K562 (cell line): ENCODE measurements around the gene SLC22A4. TPM values are rescaled to one million over a fixed set of nuclear protein-coding genes. Genes with fewer than 3 reads are reported as not detected.

Source experiments
- ATAC-seq: fragments of 200-7000 bp; cut with Tn5 transposase; 3 replicates; pipeline ENCODE4 v1.9.1; 2020; ENCODE audit warnings: moderate library complexity
- BruUV-seq: library from RNA; stranded (reverse); fragments of 400-500 nt; replicated peaks from 2 replicates; lab custom pipeline; 2021; lab: Mats Ljungman, UMichigan
- CTCF ChIA-PET: fragments of 300-600 bp; formaldehyde crosslinking; extraction: SDS; loops from one replicate; lab custom pipeline; 2021; ENCODE audit warnings: low intra/inter-chr PET ratio; lab: Yijun Ruan, JAX
- POLR2A ChIA-PET: fragments of 300-600, 350-650 bp; sonication (Branson Sonifier 250); formaldehyde crosslinking; extraction: SDS; loops from one replicate; lab custom pipeline; 2021; ENCODE audit warnings: antibody characterized with exemption, inconsistent platforms; lab: Yijun Ruan, JAX
- DNase-seq, 4 experiments: peaks; one replicate each; pipeline versions ENCODE4 v3.0.0 to v3.0.0-alpha.2; 2011 to 2018; ENCODE audit warnings: low spot score in 3 of 4, mixed read lengths in 3 of 4; ENCODE audit errors: extremely low read depth in 1 of 4
- FAIRE-seq: peaks from 2 replicates; lab custom pipeline; 2011; peaks lifted over from hg19 to GRCh38; lab: Jason Lieb, UNC
- H2AFZ ChIP-seq: 2 replicates; pipeline ENCODE4 v1.6.0; 2011; ENCODE audit warnings: low read depth, low read length, control low read depth, inconsistent platforms
- H3K27ac ChIP-seq: fragments of 200-600 bp; 3 replicates; pipeline ENCODE4 v1.8.0; 2011; ENCODE audit warnings: low read depth, mild to moderate bottlenecking, control low read depth, inconsistent platforms, low read length, moderate library complexity, mixed read lengths; ENCODE audit errors: extremely low read depth
- H3K27me3 ChIP-seq, 2 experiments: fragments of 300-600 bp in 1 of 2; 2 replicates in 1 of 2; 3 replicates in 1 of 2; pipeline versions ENCODE4 v1.6.0 to v1.8.0; 2011; ENCODE audit warnings: inconsistent platforms in 2 of 2, low read length in 2 of 2, mild to moderate bottlenecking in 1 of 2, mixed read lengths in 1 of 2, moderate library complexity in 1 of 2; ENCODE audit not compliant: control insufficient read depth in 2 of 2, insufficient read depth in 2 of 2
- H3K36me3 ChIP-seq: fragments of 300-600 bp; 3 replicates; pipeline ENCODE4 v1.8.0; 2011; ENCODE audit warnings: mild to moderate bottlenecking, low read length, inconsistent platforms; ENCODE audit not compliant: control insufficient read depth, insufficient read depth
- H3K4me1 ChIP-seq, 2 experiments: fragments of 200-600 bp in 1 of 2; replicated peaks in 1 of 2; 2 replicates in 1 of 2; 3 replicates in 1 of 2; pipeline versions ENCODE4 v1.5.1 to v1.8.0; 2011; ENCODE audit warnings: inconsistent platforms in 2 of 2, low read length in 2 of 2, mild to moderate bottlenecking in 1 of 2, mixed read lengths in 1 of 2, moderate library complexity in 1 of 2; ENCODE audit not compliant: control insufficient read depth in 2 of 2, insufficient read depth in 2 of 2
- H3K4me2 ChIP-seq: 2 replicates; pipeline ENCODE4 v1.6.1; 2011; ENCODE audit warnings: low read length, control low read depth, inconsistent platforms, mixed read lengths; ENCODE audit not compliant: insufficient read depth
- H3K4me3 ChIP-seq: fragments of 200-600 bp; sonication (generic), shearing (Covaris generic); 2 replicates; pipeline ENCODE4 v1.5.1; 2016; ENCODE audit warnings: control low read depth, inconsistent platforms
- H3K79me2 ChIP-seq: fragments of 200-600 bp; 3 replicates; pipeline ENCODE4 v1.8.0; 2011; ENCODE audit warnings: low read length, inconsistent platforms; ENCODE audit not compliant: control insufficient read depth, insufficient read depth
- H3K9ac ChIP-seq, 2 experiments: 2 replicates each; pipeline versions ENCODE4 v1.6.0 to v1.6.1; 2011; ENCODE audit warnings: low read depth in 2 of 2, low read length in 2 of 2, control low read depth in 1 of 2, inconsistent platforms in 1 of 2, mild to moderate bottlenecking in 1 of 2, mixed read lengths in 1 of 2; ENCODE audit not compliant: insufficient read depth in 1 of 2
- H3K9me1 ChIP-seq: one replicate; pipeline ENCODE4 v1.6.0; 2011; ENCODE audit warnings: inconsistent platforms, mild to moderate bottlenecking, low read length, moderate library complexity; ENCODE audit not compliant: control insufficient read depth, insufficient read depth
- H3K9me3 ChIP-seq: replicated peaks from 2 replicates; pipeline ENCODE4 v1.5.1; 2011; ENCODE audit warnings: low read depth, low read length, inconsistent platforms; ENCODE audit not compliant: control insufficient read depth, insufficient read depth
- H4K20me1 ChIP-seq: replicated peaks from 2 replicates; pipeline ENCODE4 v1.6.1; 2011; ENCODE audit warnings: low read length, inconsistent platforms, mixed read lengths; ENCODE audit not compliant: control insufficient read depth, insufficient read depth
- BCOR ChIP-seq: fragments of 450-650 bp; IDR thresholded peaks from 2 replicates; pipeline ENCODE4 v1.6.1; 2016
- IFI16 ChIP-seq: fragments of 250-450 bp; sonication (Bioruptor Pico); IDR thresholded peaks from 2 replicates; pipeline ENCODE4 v2.1.2; 2022; ENCODE audit warnings: mild to moderate bottlenecking, inconsistent platforms
- KDM1A ChIP-seq, 2 experiments: fragments of 450-650 bp; IDR thresholded peaks; 2 replicates each; pipeline ENCODE4 v1.6.1; 2016; ENCODE audit warnings: mild to moderate bottlenecking in 2 of 2
- MEIS2 ChIP-seq: fragments of 450-650 bp; IDR thresholded peaks from 2 replicates; pipeline ENCODE4 v1.6.1; 2014; ENCODE audit warnings: mild to moderate bottlenecking; ENCODE audit not compliant: partially characterized antibody
- NCOA1 ChIP-seq: fragments of 450-650 bp; IDR thresholded peaks from 2 replicates; pipeline ENCODE4 v1.6.1; 2016; ENCODE audit warnings: low read depth
- NONO ChIP-seq, 2 experiments: fragments of 200-400 bp in 1 of 2; fragments of 450-650 bp in 1 of 2; formaldehyde crosslinking in 1 of 2; IDR thresholded peaks; 2 replicates each; pipeline ENCODE4 v1.6.1; 2017; ENCODE audit warnings: low read depth in 2 of 2, mild to moderate bottlenecking in 2 of 2, moderate library complexity in 2 of 2, low read length in 1 of 2
- NR2C2 ChIP-seq, 2 experiments: fragments of 200-800 bp in 1 of 2; sonication (Bioruptor generic) in 1 of 2; sonication (generic) in 1 of 2; formaldehyde crosslinking in 1 of 2; IDR thresholded peaks; 2 replicates each; pipeline versions ENCODE4 v1.6.1 to v1.8.0; 2016 to 2022; ENCODE audit warnings: mild to moderate bottlenecking in 1 of 2, missing compliant biosample characterization in 1 of 2, missing genetic modification characterization in 1 of 2, missing genetic modification reagents in 1 of 2
- POLR3A ChIP-seq: IDR thresholded peaks from 2 replicates; pipeline ENCODE4 v1.6.1; 2011; ENCODE audit warnings: borderline replicate concordance, mild to moderate bottlenecking, moderate library complexity; ENCODE audit not compliant: insufficient read length, insufficient read depth; ENCODE audit errors: extremely low read depth
- STAG1 ChIP-seq: sonication (generic); formaldehyde crosslinking; IDR thresholded peaks from 2 replicates; pipeline ENCODE4 v1.5.0; 2020; ENCODE audit warnings: missing genetic modification reagents, borderline replicate concordance
- TBP ChIP-seq: optimal IDR thresholded peaks from 2 replicates; pipeline ENCODE3; 2011; ENCODE audit warnings: low read depth, low read length, improper control_type of control experiment
- TEAD4 ChIP-seq, 2 experiments: sonication (generic) in 1 of 2; formaldehyde crosslinking in 1 of 2; IDR thresholded peaks; 2 replicates each; pipeline versions ENCODE4 v1.6.1 to v1.8.0; 2012 to 2022; ENCODE audit warnings: borderline replicate concordance in 1 of 2, inconsistent platforms in 1 of 2, low read length in 1 of 2, mild to moderate bottlenecking in 1 of 2, missing genetic modification reagents in 1 of 2
- ZNF384 ChIP-seq: IDR thresholded peaks from 2 replicates; pipeline ENCODE4 v1.6.1; 2012; ENCODE audit warnings: low read depth, low read length, improper control_type of control experiment
- WGBS: fragments of 100-300 bp; shearing (Covaris generic); methylation state at CpG from one replicate; pipeline ENCODE4 v1.1.6; 2016; ENCODE audit warnings: low coverage, mixed read lengths; ENCODE audit not compliant: insufficient coverage; ENCODE audit errors: missing lambda C conversion rate; 5-methylcytosine and 5-hydroxymethylcytosine counted together
- in situ Hi-C: fragments of 300-500 bp; cut with MboI; formaldehyde crosslinking; loops from 4 replicates; pipeline ENCODE4 v1.15.0; 2018; ENCODE audit warnings: inconsistent platforms, mixed read lengths
- intact Hi-C: fragments of 100-400 bp; cut with micrococcal nuclease; formaldehyde crosslinking; loops from 2 replicates; pipeline ENCODE4 v1.14.2; 2022
- polyA plus RNA-seq, 8 experiments: library from polyadenylated mRNA; depleted of rRNA in 4 of 8; stranded (reverse) in 5 of 8; unstranded in 3 of 8; fragments of >200 nt; fragmentation: Nextera tagmentation in 2 of 8; fragmentation: Illumina TruSeq in 1 of 8; extraction: Ambion mirVana in 2 of 8; extraction: Trizol in 1 of 8; gene quantifications; 2 replicates each; pipeline versions ENCODE4 v1.2.1 to v1.2.3, GENCODE V29; 2011 to 2014; ENCODE audit warnings: inconsistent platforms in 1 of 8, missing spikeins in 1 of 8
- total RNA-seq, 7 experiments: library from RNA; depleted of rRNA in 6 of 7; stranded (reverse); fragments of >200 nt in 6 of 7; fragmentation: Illumina TruSeq in 2 of 7; extraction: Trizol in 2 of 7; gene quantifications; 2 replicates each; pipeline versions ENCODE4 v1.2.1 to v1.2.3, GENCODE V29; 2011 to 2021; ENCODE audit warnings: low replicate concordance in 1 of 7
- TF ChIP-seq, protein P1 (sequence below), 2 experiments: fragments of 450-650 bp; IDR thresholded peaks; 2 replicates each; pipeline ENCODE4 v1.6.1; 2016
- TF ChIP-seq, protein P2 (sequence below), 2 experiments: fragments of 450-650 bp; IDR thresholded peaks; 2 replicates each; pipeline ENCODE4 v1.6.1; 2018; ENCODE audit warnings: mild to moderate bottlenecking in 2 of 2, low read depth in 1 of 2; ENCODE audit not compliant: partially characterized antibody in 2 of 2

The SLC22A4 gene
- total and polyA plus RNA-seq, 9 of the 15 experiments (the other 6 are each of a cell fraction or from before 2014, with no cell fraction given) = 2.7 to 9.5 (median 6.2) TPM

DNA sequence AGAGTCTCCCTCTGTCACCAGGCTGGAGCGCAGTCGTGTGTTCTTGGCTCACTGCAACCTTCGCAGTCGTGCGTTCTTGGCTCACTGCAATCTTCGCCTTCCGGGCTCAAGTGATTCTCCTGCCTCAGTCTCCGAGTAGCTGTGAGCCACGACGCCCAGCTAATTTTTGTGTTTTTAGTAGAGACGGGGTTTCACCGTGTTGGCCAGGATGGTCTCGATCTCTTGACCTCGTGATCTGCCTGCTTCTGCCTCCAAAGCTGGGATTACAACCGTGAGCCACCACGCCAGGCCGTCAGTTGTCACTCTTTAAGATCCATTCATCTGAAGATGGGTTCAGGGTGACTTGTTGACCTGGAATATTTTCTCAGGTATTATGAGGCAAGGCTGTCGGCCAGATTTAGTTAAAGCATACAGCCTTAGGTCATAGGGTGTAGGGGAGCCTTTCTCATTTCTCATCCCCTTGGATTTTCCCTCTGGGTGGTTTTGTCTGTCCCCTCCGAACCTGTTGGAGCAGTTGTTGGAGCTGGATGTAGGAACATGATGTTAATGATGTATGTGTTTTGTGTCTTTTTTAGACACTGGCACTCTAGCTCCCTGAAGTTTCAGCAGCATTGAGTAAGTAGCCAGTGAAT is 76.9 kb downstream of the SLC22A4 start:
- DNase-seq (peak in 1 of 4 experiments; percentile 60), ATAC-seq (peak; percentile 21), FAIRE-seq (peak; percentile 49)
- H3K4me3 ChIP-seq = peak overlapping the region; percentile 66
- BruUV-seq = TSS peak; percentile 33
- POLR2A ChIA-PET = interaction anchor here (0.7 to 2.4 kb wide), 9 partner anchors 8 to 146 kb away, joined by 3 to 8 read pairs (median 4); partner anchors contain the start of genes P4HA2 and SLC22A4
- intact Hi-C loops = loop anchor here (5.0 kb wide), 1 partner anchor 79 kb away; the partner anchor contains the start of gene SLC22A4
- peak overlapping the region; percentile 96 for H3K4me2 ChIP-seq
- H3K4me1 ChIP-seq = peaks cover 12 to 26% of the 10 kb centered on the region in 2 experiments; a peak in 4 of 5 replicates
- peaks cover 46% of the 10 kb centered on the region for H3K79me2 ChIP-seq
- no peaks in the 10 kb centered on the region for H3K9me3 ChIP-seq
- peak overlapping the region; percentile 84 to 89 for H3K9ac ChIP-seq
- WGBS = 9% methylated on average over 19 of the region's 19 CpGs
- no peaks in the 10 kb centered on the region for H4K20me1 ChIP-seq
- in situ Hi-C loops = no loop called here
- H2AFZ ChIP-seq = 0 out of 2 replicates have a peak overlapping the region, but pooled peaks have one; percentile 6
- H3K36me3 ChIP-seq = peaks cover 27% of the 10 kb centered on the region; the same call in 1 of the 3 replicates
- H3K9me1 ChIP-seq = no peaks in the 10 kb centered on the region
- CTCF ChIA-PET = no interaction called here
- peak overlapping the region; percentile 29; the same call in 2 of the 3 replicates for H3K27ac ChIP-seq
- H3K27me3 ChIP-seq = no peaks in the 10 kb centered on the region
- peak; percentile 61 for TF ChIP-seq POLR3A
- TF ChIP-seq STAG1 = no peak
- peak in 1 of 2 experiments; percentile 21; a peak in 1 of 4 replicates for TF ChIP-seq KDM1A (IDR thresholded peaks at IDR 0.05)
- peak; percentile 29; the same call in 1 of the 2 replicates for TF ChIP-seq BCOR
- peak; percentile 73; the same call in 1 of the 2 replicates for TF ChIP-seq ZNF384
- peak; percentile 12 for TF ChIP-seq MEIS2
- no peak for TF ChIP-seq NONO (IDR thresholded peaks at IDR 0.05; ENCODE audit: low read depth in 2 of 2, low read length in 1 of 2)
- TF ChIP-seq, protein P1, sequence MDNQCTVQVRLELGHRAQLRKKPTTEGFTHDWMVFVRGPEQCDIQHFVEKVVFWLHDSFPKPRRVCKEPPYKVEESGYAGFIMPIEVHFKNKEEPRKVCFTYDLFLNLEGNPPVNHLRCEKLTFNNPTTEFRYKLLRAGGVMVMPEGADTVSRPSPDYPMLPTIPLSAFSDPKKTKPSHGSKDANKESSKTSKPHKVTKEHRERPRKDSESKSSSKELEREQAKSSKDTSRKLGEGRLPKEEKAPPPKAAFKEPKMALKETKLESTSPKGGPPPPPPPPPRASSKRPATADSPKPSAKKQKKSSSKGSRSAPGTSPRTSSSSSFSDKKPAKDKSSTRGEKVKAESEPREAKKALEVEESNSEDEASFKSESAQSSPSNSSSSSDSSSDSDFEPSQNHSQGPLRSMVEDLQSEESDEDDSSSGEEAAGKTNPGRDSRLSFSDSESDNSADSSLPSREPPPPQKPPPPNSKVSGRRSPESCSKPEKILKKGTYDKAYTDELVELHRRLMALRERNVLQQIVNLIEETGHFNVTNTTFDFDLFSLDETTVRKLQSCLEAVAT (IDR thresholded peaks at IDR 0.05) = 0 out of 4 replicates have a peak, but pooled peaks of 1 of the 2 experiments have one; percentile 0
- TF ChIP-seq NR2C2 (CRISPR knock-in tag; IDR thresholded peaks at IDR 0.05) = no peak
- TF ChIP-seq NR2C2 (tag; IDR thresholded peaks at IDR 0.05) = no peak
- TF ChIP-seq NCOA1 = 0 out of 2 replicates have a peak, but pooled peaks have one; percentile 1
- TF ChIP-seq TBP = peak; percentile 94
- no peak for TF ChIP-seq IFI16 (CRISPR knock-in tag)
- TF ChIP-seq, protein P2, sequence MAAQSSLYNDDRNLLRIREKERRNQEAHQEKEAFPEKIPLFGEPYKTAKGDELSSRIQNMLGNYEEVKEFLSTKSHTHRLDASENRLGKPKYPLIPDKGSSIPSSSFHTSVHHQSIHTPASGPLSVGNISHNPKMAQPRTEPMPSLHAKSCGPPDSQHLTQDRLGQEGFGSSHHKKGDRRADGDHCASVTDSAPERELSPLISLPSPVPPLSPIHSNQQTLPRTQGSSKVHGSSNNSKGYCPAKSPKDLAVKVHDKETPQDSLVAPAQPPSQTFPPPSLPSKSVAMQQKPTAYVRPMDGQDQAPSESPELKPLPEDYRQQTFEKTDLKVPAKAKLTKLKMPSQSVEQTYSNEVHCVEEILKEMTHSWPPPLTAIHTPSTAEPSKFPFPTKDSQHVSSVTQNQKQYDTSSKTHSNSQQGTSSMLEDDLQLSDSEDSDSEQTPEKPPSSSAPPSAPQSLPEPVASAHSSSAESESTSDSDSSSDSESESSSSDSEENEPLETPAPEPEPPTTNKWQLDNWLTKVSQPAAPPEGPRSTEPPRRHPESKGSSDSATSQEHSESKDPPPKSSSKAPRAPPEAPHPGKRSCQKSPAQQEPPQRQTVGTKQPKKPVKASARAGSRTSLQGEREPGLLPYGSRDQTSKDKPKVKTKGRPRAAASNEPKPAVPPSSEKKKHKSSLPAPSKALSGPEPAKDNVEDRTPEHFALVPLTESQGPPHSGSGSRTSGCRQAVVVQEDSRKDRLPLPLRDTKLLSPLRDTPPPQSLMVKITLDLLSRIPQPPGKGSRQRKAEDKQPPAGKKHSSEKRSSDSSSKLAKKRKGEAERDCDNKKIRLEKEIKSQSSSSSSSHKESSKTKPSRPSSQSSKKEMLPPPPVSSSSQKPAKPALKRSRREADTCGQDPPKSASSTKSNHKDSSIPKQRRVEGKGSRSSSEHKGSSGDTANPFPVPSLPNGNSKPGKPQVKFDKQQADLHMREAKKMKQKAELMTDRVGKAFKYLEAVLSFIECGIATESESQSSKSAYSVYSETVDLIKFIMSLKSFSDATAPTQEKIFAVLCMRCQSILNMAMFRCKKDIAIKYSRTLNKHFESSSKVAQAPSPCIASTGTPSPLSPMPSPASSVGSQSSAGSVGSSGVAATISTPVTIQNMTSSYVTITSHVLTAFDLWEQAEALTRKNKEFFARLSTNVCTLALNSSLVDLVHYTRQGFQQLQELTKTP (IDR thresholded peaks at IDR 0.05; ENCODE audit: low read depth in 1 of 2, partially characterized antibody in 2 of 2) = peak in 1 of 2 experiments; percentile 24
- peak; percentile 22; the same call in 1 of the 2 replicates for TF ChIP-seq TEAD4 (IDR thresholded peaks at IDR 0.05; ENCODE audit: low read length)
- TF ChIP-seq TEAD4 (CRISPR knock-in tag; IDR thresholded peaks at IDR 0.05; ENCODE audit: borderline replicate concordance) = no peak
